RWPE2 (cell line): ENCODE measurements around the gene KCNQ2.
A peak's percentile ranks its signal among the peaks of the same experiment; 100 is the strongest.

Experiments
- ATAC-seq: fragments of 200-7000 bp; cut with Tn5 transposase; 3 replicates; pipeline ENCODE4 v1.9.1; 2021; ENCODE audit warnings: low read depth
- DNase-seq: peaks from one replicate; pipeline ENCODE4 v3.0.0-alpha.2; 2020; ENCODE audit warnings: low spot score
- H3K27ac ChIP-seq: fragments of 450-650 bp; 2 replicates; pipeline ENCODE4 v1.5.1; 2017; ENCODE audit warnings: mild to moderate bottlenecking; ENCODE audit not compliant: poor library complexity, severe bottlenecking
- H3K27me3 ChIP-seq: fragments of 250-450 bp; sonication (Bioruptor Pico); 2 replicates; pipeline ENCODE4 v1.5.1; 2021; ENCODE audit warnings: mild to moderate bottlenecking, moderate library complexity; ENCODE audit not compliant: insufficient read depth, poor library complexity, severe bottlenecking
- H3K36me3 ChIP-seq: fragments of 250-450 bp; sonication (Bioruptor Pico); 2 replicates; pipeline ENCODE4 v1.5.1; 2020; ENCODE audit warnings: low read depth, mild to moderate bottlenecking, moderate library complexity
- H3K4me1 ChIP-seq: fragments of 250-450 bp; sonication (Bioruptor Pico); 2 replicates; pipeline ENCODE4 v1.5.1; 2021; ENCODE audit warnings: mild to moderate bottlenecking, moderate library complexity; ENCODE audit not compliant: insufficient read depth, poor library complexity, severe bottlenecking
- H3K4me3 ChIP-seq: fragments of 250-450 bp; sonication (Bioruptor Pico); 2 replicates; pipeline ENCODE4 v1.5.1; 2021; ENCODE audit warnings: mild to moderate bottlenecking, moderate library complexity; ENCODE audit not compliant: severe bottlenecking
- H3K9me3 ChIP-seq: fragments of 250-450 bp; sonication (Bioruptor Pico); 2 replicates; pipeline ENCODE4 v1.5.1; 2021; ENCODE audit warnings: mild to moderate bottlenecking, moderate library complexity; ENCODE audit not compliant: severe bottlenecking
- TF ChIP-seq, protein P1 (sequence below): fragments of 450-650 bp; IDR thresholded peaks from one replicate; pipeline ENCODE4 v1.5.1; 2017; ENCODE audit warnings: mild to moderate bottlenecking, moderate library complexity; ENCODE audit not compliant: poor library complexity, severe bottlenecking

The KCNQ2 gene

DNA sequence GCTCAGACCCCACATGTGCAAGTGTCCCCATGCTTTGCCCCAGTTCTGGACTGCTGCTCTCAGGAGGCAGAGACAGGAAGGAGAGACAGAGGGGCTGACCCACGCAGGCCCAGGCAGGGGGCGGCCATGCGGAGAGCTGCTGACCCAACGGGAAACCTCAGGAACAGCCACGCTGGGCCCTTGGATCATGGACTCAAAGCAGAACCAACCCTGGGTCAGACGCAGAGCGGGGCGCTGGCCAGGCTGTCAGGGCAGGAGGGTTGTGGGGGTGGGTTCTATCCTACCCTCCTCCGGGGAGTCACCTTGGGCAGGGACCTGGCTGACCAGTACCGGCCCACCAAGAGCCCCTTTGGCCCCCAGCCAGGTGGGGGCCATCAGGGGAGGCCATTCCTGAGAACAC is 2.0 kb downstream of the KCNQ2 start:
- DNase-seq (peak; percentile 86), ATAC-seq (no peak)
- peaks cover 94% of the 10 kb centered on the region for H3K27me3 ChIP-seq
- no peaks in the 10 kb centered on the region for H3K9me3 ChIP-seq
- no peak overlapping the region for H3K27ac ChIP-seq
- H3K4me3 ChIP-seq, result no peak overlapping the region
- H3K4me1 ChIP-seq, result no peaks in the 10 kb centered on the region
- no peaks in the 10 kb centered on the region for H3K36me3 ChIP-seq
- TF ChIP-seq, protein P1, sequence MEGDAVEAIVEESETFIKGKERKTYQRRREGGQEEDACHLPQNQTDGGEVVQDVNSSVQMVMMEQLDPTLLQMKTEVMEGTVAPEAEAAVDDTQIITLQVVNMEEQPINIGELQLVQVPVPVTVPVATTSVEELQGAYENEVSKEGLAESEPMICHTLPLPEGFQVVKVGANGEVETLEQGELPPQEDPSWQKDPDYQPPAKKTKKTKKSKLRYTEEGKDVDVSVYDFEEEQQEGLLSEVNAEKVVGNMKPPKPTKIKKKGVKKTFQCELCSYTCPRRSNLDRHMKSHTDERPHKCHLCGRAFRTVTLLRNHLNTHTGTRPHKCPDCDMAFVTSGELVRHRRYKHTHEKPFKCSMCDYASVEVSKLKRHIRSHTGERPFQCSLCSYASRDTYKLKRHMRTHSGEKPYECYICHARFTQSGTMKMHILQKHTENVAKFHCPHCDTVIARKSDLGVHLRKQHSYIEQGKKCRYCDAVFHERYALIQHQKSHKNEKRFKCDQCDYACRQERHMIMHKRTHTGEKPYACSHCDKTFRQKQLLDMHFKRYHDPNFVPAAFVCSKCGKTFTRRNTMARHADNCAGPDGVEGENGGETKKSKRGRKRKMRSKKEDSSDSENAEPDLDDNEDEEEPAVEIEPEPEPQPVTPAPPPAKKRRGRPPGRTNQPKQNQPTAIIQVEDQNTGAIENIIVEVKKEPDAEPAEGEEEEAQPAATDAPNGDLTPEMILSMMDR, result no peak

DNA sequence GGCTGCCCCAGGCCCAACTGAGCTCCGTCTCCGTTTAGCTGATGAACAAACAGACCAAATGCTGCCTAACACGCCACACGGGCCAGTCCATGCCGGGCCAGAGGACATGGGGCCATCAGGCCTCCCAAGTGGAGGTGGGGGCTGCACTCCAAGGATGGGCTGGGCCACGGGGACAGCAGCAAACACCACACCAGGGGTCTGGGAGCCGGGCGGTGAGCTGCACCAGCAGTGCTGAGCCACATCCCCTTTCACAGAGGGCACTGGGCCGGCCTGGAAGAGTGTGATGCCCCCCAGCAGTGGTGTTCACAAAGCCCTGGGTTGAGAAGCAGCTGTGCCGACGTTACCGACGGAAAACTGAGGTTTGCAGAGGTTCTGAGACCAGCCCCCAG is 2.7 kb downstream of the KCNQ2 start:
- Histone ChIP-seq H3K27ac (no peak overlapping the region), H3K4me3 (no peak overlapping the region)
- DNase-seq, result peak; percentile 88

DNA sequence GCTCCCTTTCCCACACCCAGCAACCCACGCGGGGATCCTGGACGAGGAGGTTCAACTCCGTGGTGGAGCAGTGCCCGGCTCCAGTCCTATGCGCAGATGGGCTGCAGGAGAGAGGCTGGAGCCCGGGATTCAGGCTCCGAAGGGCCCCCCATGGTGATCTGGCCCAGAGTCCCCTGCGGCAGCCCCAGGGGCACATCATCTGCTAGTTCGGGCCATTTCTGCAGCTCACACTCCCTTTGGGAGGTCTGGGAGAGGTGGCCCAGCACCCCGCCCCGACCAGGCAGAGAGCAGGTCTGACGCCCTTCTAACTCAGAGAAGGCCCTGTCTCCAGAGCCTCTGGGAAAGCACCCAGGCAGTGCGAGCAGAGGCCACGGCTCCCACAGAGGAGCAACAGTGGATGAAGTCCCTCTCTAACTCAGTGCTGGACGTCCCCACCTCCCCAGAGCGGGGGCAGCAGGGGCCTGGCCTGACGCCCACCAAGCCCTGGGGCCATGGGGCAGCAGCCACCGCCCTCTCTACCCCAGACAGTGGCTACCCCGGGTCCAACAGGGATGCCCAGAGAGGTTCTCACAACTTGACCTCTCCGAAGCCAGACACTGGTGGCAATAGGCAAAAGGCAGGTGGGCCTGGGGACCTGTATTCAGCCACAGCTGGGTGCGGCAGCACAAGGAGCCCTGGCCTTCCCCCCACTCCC is 3.3 kb downstream of the KCNQ2 start:
- ATAC-seq (no peak), DNase-seq (peak; percentile 86)
- TF ChIP-seq, protein P1, result no peak
- Histone ChIP-seq H3K9me3 (no peaks in the 10 kb centered on the region), H3K36me3 (no peaks in the 10 kb centered on the region), H3K27ac (no peak overlapping the region), H3K4me1 (no peaks in the 10 kb centered on the region), H3K4me3 (no peak overlapping the region), H3K27me3 (peaks cover 94% of the 10 kb centered on the region)

More for the DNA sequence above, 2.7 kb downstream of the KCNQ2 start:
- Histone ChIP-seq H3K4me1 (no peaks in the 10 kb centered on the region), H3K27me3 (peaks cover 94% of the 10 kb centered on the region), H3K36me3 (no peaks in the 10 kb centered on the region), H3K9me3 (no peaks in the 10 kb centered on the region)
- TF ChIP-seq, protein P1, result no peak
- ATAC-seq, result no peak

DNA sequence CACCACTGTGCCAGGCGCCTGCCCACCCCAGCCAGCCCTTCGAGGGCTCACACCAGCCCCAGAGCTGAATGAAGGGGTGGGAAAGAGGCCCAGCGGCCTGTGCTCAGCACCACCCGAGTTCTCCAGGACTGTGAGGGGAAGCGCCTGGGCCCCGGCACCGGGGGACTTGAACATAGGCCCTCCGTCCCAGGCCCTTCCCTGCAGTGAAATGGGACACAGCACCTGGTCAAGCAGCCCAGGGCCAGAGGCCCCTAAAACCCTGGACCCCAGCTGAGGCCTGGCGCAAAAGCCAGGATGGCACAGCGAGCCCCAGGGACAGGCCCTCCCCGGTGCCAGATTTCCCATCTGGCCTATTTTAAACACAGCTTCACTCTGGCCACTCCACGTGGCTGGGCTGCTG is 4.0 kb downstream of the KCNQ2 start:
- Histone ChIP-seq H3K27ac (no peak overlapping the region), H3K4me1 (no peaks in the 10 kb centered on the region), H3K9me3 (no peaks in the 10 kb centered on the region), H3K4me3 (no peak overlapping the region), H3K36me3 (no peaks in the 10 kb centered on the region), H3K27me3 (peaks cover 94% of the 10 kb centered on the region)
- TF ChIP-seq, protein P1, result no peak
- no peak for ATAC-seq
- peak; percentile 85 for DNase-seq
